ENCODE measurements around the gene SAPCD1. TPM values are rescaled to one million over a fixed set of nuclear protein-coding genes. Genes with fewer than 3 reads are reported as not detected.
A peak's percentile ranks its signal among the peaks of the same experiment; 100 is the strongest.

The SAPCD1 gene
- 1 to 10 TPM; 3.2 to 3.9 TPM for total RNA-seq
- long read RNA-seq = 0 reads

- ATAC-seq (no peak), DNase-seq (no peak)
- intact Hi-C loops (cut with DNase I, micrococcal nuclease) = no loop called here
Observed at GRCh38 chr6:31762356-31762755, at the start of gene SAPCD1. Gene SAPCD1 (plus strand): TSS chr6:31762656. CDS start chr6:31763055, 399 bp downstream.

GRCh38 chr6:31713465-31713864 lies 49.0 kb upstream of the SAPCD1 start:
- DNase-seq (no peak), ATAC-seq (no peak)
- intact Hi-C loops (cut with DNase I, micrococcal nuclease) = no loop called here

DNA sequence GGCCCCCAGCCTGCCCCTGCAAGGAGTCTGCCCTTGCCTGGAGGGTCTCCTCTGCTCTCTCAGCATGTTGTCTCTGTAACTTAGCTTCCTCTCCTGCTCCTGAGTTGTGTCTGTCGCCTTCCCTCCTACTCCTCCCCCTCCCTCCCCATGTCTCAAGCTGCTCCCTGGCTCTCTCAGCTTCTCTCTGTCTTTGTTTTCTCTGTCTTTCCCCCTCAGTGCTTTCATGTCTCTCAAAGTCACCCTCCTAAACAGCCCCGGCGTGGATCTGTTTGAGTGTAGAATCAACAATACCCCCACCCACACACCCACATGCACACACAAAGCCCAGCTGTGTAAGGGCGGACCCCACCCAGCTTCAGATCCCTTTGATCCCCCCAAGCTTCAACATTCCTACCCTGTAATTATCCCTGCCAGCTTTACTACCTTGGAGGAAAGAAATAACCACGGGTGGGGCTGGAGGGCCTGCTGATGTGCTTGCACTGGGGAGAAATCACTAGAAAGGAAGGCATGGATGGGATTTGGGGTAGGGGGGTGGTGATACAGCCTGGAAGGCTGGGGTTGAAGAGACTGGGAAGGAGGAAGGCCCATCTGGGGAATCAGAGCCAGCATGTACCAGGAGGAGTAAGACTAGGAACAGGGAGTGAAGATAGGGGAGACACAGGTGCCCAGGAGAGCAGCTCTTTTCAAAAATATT lies 48.3 kb upstream of the SAPCD1 start:
- DNase-seq = peak in 1 of 2 donors; percentile 39
- ATAC-seq = peak; percentile 49
- intact Hi-C loops (cut with DNase I, micrococcal nuclease) = no loop called here

GRCh38 chr6:31715022-31715958 lies 47.2 kb upstream of the SAPCD1 start, which contains the start of gene LY6G6D:
Gene LY6G6D (plus strand): TSS chr6:31715348. CDS start chr6:31715356, 8 bp downstream.
- DNase-seq (no peak), ATAC-seq (no peak)
- intact Hi-C loops (cut with DNase I, micrococcal nuclease) = no loop called here

DNA sequence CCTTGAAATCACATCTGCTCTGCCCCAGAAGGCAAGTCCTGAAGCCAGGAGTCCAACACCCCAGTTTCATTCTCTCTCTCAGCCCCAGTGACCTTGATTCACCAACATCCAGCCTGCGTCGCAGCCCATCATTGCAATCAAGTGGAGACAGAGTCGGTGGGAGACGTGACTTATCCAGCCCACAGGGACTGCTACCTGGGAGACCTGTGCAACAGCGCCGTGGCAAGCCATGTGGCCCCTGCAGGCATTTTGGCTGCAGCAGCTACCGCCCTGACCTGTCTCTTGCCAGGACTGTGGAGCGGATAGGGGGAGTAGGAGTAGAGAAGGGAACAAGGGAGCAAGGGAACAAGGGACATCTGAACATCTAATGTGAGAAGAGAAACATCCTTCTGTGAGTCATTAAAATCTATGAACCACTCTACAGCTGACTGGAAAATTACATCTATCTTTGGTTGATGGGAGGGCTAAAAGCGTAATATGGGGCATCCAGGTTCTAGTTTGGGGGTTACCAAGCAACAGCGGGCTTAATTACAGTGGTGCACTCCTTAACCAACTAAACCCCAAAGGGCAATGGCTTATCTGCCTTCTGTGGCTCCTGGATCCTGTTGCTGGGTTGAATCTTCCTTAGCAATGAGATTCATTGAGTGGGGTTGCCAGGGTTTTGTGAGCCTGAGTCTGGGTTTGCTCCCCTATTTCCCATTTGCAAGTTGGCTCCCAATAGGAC lies 44.8 kb upstream of the SAPCD1 start:
- DNase-seq (no peak), ATAC-seq (no peak)
- intact Hi-C loops (cut with DNase I, micrococcal nuclease) = no loop called here

DNA sequence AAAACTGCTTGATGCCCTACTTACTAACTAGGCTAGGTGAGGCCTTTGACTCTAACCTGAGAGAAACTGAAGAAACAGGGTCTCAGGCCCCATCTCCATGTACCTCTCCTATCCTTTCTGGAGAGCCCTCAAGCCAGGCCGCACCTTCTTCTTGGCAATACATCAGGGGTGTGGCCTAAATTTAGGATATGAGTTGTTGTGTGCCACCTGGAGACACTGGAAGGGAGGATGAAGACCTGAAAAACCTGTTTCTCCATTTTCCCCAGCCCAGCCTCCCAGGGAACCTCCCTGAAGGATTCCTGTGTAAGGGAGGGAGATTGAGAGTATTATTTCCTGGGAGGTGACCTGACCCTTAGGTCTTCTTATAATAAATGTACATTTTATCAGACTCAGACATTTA lies 44.2 kb upstream of the SAPCD1 start:
- peak; percentile 84 for ATAC-seq
- intact Hi-C loops (cut with DNase I, micrococcal nuclease) = no loop called here

DNA sequence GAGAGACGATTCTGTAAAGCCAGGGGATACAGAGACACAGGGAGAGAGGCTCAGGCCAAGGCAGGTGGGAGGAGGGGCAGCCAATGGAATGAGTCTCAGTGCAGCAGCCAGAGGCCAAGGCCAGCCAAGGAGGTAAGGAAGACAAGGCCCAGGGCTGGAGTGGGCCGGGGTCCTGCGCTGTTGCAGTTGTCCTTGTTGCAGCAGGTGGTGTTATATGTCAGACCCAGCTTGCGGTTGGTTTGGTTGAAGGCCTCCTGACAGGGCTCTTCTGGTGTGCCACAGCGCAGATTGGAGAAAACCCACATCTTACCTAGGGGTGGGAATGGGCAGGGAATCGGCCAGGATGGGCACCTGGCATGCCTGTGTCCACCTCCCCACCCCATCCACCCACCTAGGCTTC lies 43.5 kb upstream of the SAPCD1 start:
- intact Hi-C loops (cut with DNase I, micrococcal nuclease) = no loop called here
- DNase-seq = no peak
- no peak for ATAC-seq

More for the DNA sequence above, 44.2 kb upstream of the SAPCD1 start:
- DNase-seq = peak in 1 of 2 donors; percentile 74

DNA sequence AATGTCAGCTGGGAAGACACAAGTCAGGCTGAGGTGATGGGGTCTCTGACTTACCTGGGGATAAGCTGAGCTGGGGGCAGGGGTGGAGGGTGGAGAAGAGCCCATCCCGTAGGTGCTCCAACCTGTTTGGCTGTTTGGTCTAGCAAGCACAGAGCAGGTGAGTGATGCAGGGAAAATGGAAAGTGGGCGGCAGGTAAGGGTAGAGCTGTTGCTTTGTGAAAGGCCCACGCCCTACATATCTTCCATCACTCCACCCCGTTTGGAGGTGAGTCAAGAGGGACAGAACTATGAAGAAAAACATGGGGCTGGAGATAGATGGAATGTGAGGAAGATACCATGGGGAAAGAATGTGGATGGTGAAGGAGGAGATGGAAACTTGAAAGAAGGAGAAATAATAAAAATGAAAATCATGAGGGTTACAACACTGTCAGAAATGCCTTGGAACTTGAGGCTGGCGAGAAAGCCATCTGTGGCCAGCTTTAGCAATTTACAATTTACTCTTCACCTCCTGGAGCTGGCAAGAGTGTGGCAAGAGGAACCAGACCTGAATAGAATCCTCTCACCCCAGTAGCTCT lies 42.2 kb upstream of the SAPCD1 start:
- ATAC-seq (peak; percentile 15), DNase-seq (no peak)
- intact Hi-C loops (cut with DNase I, micrococcal nuclease) = no loop called here

GRCh38 chr6:31721351-31722020 lies 41.0 kb upstream of the SAPCD1 start, which contains the start of gene LY6G6C:
Gene LY6G6C (minus strand): TSS chr6:31721746. CDS start chr6:31721679, 67 bp downstream.
- no peak for ATAC-seq
- DNase-seq = no peak
- intact Hi-C loops (cut with DNase I, micrococcal nuclease) = no loop called here

DNA sequence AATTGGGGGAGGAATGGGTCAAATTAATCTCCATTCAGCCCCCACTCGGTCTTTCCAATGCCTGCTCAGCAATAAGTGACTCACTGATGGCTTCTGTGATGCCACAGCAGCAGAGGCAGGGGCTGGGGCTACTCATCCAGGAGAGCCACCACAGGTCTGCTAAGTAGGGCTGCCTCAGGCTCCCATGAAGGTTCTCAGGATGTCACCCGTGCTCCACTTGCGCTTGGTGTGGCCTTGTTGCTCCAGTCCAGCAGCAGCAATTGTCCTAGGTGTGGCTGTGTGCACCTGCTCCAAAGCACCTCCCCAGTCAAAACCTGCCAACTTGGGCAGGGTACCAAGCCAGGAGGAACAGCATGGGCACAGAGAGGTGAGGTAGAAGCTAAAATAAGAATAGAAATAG lies 40.3 kb upstream of the SAPCD1 start:
- ATAC-seq (peak; percentile 12), DNase-seq (no peak)
- intact Hi-C loops (cut with DNase I, micrococcal nuclease) = no loop called here

- no peak for DNase-seq
- ATAC-seq = no peak
- intact Hi-C loops (cut with DNase I, micrococcal nuclease) = no loop called here
Observed at GRCh38 chr6:31723245-31723979, 39.0 kb upstream of the SAPCD1 start, which contains the start of gene MPIG6B. Gene MPIG6B (plus strand): TSS chr6:31723373. CDS start chr6:31723384, 11 bp downstream.

- ATAC-seq = no peak
- intact Hi-C loops (cut with DNase I, micrococcal nuclease) = no loop called here
- DNase-seq = no peak
Observed at GRCh38 chr6:31723980-31724691, 38.3 kb upstream of the SAPCD1 start.

- DNase-seq = no peak
- intact Hi-C loops (cut with DNase I, micrococcal nuclease) = no loop called here
- no peak for ATAC-seq
Observed at GRCh38 chr6:31725502-31726350, 36.7 kb upstream of the SAPCD1 start.

- intact Hi-C loops (cut with DNase I, micrococcal nuclease) = no loop called here
- ATAC-seq (peak; percentile 21), DNase-seq (no peak)
Observed at GRCh38 chr6:31727034-31727716, 35.3 kb upstream of the SAPCD1 start.

Measured in left colon (tissue), 2 donors.